Renal cortical epithelial cell (primary cell): Measurements from ENCODE around the gene PPFIA1. TPM values are rescaled to one million over a fixed set of nuclear protein-coding genes. Genes with fewer than 3 reads are reported as not detected.

Experiments
- DNase-seq: peaks from one replicate; pipeline ENCODE4 v3.0.0-alpha.2; 2011; ENCODE audit warnings: low read depth
- total RNA-seq: library from RNA; depleted of rRNA; stranded (reverse); fragments of >200 nt; gene quantifications from 2 replicates; pipeline ENCODE4 v1.2.3, GENCODE V29; 2014

PPFIA1 gene
- total RNA-seq = 28.1 and 52.5 TPM in 2 replicates

DNA sequence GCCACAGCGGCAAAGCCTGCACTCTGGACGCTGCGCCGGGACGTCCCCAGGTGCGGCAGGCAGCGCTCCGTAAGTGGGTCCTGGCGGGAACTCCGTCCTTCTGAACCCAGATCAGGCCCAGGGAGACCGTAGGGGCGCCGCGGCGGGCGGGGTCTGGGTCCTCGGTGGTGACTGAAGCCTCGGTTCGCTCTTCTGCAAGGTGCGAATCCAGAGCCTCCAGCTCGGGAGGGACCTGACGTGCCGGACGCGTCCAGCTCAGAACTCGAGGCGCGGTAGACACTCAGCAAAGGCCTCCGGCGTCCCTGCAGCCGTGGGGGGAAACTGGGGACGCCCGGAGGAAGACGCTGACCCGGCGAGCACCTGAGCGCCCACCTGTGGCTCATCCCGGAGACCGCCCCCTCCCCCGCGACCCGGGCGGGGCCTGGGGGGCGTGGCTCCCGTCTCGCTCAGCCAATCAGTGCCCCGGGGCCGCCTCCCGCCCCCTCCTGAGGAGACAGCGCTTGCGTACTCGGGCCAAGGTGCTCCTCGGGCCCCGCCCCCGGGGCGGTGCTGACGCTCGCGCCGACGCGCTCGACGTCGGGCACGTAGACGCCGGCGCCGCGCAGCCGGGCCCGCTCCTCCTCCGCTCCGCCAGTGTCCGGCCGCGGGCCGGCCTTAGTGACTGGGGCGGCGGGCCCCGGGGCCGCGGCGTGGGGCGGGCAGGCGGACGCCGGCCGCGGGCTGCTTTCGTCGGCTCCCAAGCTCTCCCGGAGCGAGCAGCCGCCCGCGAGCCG lies at the start of gene PPFIA1:
PPFIA1 (plus strand) TSS at position 587 of the 773 bp plus-strand sequence. CDS start 1,483 bp downstream, outside the sequence.
- DNase-seq = peak; percentile 80

DNA sequence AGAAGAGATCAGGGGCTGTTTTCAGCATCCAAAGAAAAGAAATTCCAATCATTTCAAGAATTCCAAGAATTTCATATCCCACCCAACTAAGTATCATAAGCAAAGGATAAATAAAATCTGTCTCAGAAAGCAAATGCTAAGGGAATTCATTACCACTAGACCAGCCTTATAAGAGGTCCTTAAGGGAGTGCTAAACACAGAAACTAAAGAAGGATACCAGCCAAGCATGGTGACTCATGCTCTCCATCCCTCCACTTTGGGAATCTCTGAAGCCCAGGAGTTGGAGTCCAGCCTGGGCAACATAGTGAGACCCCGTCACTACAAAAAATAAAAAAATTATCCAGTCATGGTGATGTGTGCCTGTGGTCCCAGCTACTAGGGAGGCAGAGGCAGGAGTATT lies 49.6 kb upstream of the PPFIA1 start:
- no peak for DNase-seq

GRCh38 chr11:70225681-70226177 lies 44.8 kb upstream of the PPFIA1 start:
- no peak for DNase-seq

DNA sequence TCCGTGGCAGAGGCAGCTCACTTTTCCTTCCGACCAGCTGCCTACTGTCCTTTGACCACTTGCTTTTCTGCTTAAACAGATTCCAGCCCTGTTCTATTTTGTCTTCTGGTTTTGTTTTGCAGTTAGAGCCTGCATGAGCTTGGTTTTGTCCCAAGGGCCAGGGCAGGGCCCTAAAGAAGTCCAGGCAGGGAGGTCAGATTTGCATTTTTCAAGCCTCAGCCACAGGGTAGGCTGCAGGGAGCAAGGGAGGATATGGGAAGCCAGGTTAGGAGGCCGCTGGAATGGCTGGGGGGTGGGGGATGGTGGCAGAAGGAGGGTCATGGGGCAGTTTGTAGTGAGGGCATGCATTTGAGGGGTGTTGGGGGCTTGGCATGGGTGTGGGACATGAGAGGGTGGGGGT lies 44.3 kb upstream of the PPFIA1 start:
- DNase-seq = no peak

DNA sequence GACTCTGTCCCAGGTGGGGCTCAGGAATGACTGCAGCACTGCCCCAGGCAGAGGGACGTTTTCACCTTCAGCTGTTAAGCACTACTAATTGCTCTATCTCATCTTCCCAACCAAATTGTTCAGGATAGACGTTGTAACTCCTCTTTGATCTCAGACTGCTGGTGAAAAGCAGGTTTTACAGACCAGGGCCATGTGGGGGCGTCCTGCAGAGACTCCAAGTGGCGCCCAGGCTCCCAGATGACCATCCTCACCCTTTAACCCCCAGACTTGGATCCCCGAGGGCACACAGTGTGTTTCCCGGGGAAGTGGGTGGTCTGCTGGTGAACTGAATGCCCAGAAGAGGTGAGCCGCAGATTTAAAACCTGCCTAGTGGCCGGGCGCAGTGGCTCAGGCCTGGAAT lies 43.5 kb upstream of the PPFIA1 start:
- DNase-seq = no peak

DNA sequence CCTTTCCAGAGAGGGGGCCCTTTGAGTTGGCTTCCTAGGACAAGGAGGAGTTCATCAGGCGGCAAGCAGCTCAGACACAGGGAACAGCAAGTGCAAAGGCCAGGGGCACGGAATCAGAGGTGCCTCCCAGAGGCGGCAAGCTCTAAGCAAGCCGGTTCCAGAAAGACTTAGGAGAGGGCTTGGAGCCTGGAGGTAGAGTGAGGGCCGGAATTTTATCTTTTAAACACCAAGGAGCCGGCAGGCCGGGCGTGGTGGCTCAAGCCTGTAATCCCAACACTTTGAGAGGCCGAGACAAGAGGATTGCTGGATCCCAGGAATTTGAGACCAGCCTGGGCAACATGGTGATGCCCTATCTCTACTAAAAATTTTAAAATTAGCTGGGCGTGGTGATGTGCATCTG lies 40.8 kb upstream of the PPFIA1 start:
- no peak for DNase-seq

GRCh38 chr11:70230151-70230839 lies 40.2 kb upstream of the PPFIA1 start:
- DNase-seq = no peak

- DNase-seq = no peak
Observed at GRCh38 chr11:70230840-70231710, 39.4 kb upstream of the PPFIA1 start.

- no peak for DNase-seq
Observed at GRCh38 chr11:70233034-70233433, 37.5 kb upstream of the PPFIA1 start.

DNA sequence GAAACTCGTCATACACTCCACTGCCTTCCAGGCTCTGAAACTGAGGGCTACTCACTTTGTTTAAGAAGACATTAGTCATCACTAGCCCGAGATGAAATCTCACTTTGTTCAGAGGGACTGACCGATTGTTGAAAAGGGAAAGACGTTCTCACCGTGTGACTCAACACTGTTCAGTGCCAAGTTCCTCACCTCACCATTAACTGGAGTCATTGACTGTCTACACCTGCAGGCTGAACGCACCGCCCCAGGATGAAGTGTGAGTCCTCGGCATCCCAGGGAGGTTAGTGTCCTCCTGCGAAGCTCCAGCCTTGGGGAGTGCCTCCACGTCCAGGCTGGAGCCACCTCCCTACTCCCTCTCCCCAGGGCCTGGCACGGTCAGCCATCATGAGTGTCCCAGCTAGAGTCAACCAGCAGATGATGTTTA lies 37.0 kb upstream of the PPFIA1 start:
- peak; percentile 99 for DNase-seq

- no peak for DNase-seq
Observed at GRCh38 chr11:70233962-70234361, 36.5 kb upstream of the PPFIA1 start.

DNA sequence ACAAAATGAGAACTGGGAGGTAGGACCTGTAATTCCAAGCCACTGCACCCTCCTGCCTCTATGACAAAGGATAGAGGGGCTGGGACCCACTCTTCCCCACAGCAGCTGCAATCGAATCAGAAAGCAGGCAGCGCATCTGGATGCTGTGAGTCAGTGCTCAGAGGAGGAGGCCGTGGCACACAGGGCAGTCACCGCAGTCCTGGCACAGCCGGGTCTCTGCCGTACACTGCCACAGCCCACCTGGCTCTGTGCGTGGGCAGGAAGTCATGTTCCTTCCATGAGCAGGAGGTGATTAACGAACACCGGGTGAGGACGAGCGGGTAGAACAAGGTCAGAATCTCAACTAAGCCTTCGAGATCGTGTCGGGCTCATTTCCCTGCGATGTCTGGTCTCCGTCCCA lies 30.2 kb upstream of the PPFIA1 start:
- DNase-seq = peak; percentile 15

DNA sequence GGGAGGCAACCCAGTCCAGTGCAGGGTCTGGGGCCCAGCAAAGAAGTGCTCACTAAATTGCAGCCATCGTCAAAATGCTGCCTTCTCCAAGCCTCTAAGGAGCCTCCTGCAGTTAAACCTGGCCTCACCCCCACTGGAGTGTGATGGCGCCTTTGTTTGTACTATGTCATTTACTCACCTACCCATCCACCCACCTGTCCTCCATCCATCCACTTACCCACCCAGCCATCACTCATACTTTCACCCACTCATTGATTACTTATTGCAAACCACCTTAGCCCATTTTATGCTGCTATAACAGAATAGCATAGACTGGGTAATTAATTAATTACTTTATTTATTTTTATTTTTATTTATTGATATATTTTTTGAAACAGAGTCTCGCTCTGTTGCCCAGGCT lies 28.8 kb upstream of the PPFIA1 start:
- DNase-seq = no peak

DNA sequence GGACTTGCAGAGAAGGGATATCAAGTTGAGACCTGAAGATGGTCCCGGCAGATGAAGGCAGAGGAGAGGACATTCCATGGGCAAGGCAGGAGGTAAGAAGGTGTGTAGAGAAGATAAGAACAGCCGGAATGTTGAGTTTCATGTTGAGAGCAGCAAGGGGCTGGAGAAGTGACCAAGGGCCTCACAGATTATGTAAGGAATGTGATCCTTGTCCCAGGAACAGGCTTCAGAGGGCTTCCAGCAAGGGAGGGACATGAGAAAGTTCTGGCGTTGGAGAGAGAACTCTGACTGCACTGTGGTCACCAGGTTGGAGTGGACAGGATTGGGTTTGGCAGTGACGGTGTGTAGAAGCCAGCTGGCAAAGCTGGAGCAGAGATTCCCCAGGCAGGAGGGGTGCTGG lies 27.6 kb upstream of the PPFIA1 start:
- DNase-seq = no peak

- peak; percentile 37 for DNase-seq
Observed at GRCh38 chr11:70243912-70244652, 26.4 kb upstream of the PPFIA1 start.

DNA sequence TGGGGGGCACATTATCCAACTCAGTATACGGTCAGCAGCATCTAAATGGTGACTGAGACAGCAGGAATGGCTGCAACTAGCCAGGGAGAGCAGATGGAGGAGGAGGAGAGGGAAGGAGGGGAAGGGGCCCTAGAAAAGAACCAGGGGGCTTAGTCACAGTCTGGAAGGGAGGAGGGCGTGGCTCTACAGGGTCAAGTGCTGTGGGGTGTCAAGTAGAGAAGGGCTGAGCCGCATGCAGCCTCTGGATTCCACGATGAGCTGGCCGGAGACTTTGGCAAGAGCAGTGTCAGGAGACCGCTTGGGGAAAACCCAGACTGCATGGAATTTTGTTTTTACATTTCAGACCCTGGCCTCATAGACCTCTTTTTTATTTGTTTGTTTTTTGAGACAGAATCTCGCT lies 25.8 kb upstream of the PPFIA1 start:
- peak; percentile 83 for DNase-seq

DNA sequence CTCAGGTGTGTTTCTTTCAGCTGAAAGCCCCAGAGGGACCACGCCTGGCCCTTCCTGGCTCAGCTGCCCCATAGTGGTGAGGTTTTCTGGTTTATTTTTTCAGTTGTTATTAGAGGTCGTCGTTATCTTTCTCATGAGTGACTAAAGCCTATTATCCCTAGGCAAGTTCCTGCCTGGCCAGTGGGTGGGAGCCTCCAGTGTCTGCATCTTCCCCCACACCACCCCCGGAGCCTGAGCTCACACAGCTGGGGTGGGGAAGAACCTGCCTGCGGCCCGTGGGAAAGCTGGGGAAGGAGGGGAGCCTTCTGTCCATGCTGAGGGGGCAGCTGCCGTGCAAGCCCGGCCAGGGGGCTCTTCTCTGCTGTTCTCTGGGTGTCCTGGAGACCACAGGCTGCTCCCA lies 24.3 kb upstream of the PPFIA1 start:
- DNase-seq = no peak

- DNase-seq = peak; percentile 59
Observed at GRCh38 chr11:70247042-70247709, 23.3 kb upstream of the PPFIA1 start.

DNA sequence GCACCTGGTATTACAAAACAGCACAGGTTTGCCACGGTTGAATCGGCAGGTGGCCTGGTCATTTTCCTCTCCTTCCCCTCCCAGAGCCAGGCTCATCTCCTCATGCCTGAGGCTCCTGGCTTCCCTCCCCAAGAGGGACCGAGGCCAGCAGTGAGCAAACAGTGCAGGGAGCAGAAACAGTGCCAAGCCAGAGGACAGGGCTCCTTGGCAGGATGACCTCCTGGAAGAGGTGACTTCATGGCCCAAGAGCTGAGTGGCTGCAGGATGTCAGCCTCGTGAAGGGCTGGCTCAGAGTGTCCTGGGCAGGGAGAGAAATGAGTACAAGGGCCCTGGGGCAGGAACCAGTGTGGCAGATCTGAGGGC lies 22.8 kb upstream of the PPFIA1 start:
- DNase-seq = no peak

GRCh38 chr11:70250876-70251658 lies 19.4 kb upstream of the PPFIA1 start:
- DNase-seq = no peak
